Measurements from ENCODE around the gene SLC26A1. TPM values are rescaled to one million over a fixed set of nuclear protein-coding genes. Genes with fewer than 3 reads are reported as not detected.

Gene SLC26A1
- total RNA-seq, 1 experiment from 2014 or later, result 1.8 TPM

DNA sequence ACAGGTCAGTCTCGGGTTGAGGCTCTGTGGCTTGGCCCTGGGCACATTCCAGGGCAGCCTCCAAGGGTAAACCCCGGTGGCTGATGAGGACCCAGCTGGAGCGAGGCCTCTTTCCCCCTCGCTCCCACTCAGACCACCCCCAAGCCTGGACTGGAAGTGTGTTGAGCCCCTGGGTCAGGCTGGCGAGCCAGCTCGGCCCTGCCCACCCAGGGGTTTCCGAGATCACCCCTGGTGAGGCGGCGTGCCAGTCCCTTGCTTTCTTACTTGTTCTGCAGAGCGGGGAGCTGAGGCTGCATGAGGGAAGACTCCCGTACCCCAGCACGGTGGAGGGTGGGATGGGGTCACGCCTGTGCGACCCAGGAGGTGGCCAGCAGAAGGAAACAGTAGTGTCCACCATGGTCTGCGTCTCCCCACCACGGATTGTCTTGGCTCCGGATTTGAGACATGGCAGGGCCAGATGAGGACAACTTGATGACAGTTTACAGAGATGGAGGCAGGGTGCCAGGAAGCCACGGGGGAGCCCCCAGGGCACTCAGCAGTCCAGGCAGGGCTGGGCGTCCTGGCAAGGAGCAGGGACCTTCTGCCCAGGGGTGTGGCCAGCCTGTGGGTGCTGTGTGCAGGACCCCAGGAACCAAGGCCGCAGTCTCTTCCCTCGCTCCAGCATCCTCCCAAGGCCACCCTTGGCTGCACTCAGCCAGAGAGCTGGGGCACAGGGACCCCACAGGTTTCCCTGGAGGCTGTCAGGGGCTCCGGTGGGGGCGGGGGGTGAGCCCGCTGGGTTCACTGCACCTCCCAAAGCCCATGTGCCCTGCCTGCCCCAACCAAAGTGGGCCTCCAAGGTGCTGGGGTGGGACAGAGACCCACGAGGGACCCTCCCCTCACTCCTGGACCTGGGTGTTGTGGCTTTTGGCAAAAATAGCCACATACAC is 11.6 kb upstream of the SLC26A1 start:
- Histone ChIP-seq H3K36me3 (ENCODE audit: control insufficient read depth, insufficient read depth, low read length) (no peaks in the 10 kb centered on the region), H3K4me1 (ENCODE audit: control insufficient read depth, insufficient read depth, low read length) (no peaks in the 10 kb centered on the region; the same call in 1 of the 2 replicates), H3K27ac (ENCODE audit: low read length) (no peak overlapping the region), H3K9me3 (ENCODE audit: control insufficient read depth, insufficient read depth, low read depth, low read length) (no peaks in the 10 kb centered on the region), H3K27me3 (ENCODE audit: control insufficient read depth, insufficient read depth, low read length) (no peaks in the 10 kb centered on the region), H3K4me3 (ENCODE audit: low read depth in 2 of 2, low read length in 2 of 2) (no peak overlapping the region)
- in situ Hi-C loops (cut with HindIII; ENCODE audit: low pct_unique_long_range_greater_than_20kb, low sequenced_read_pairs), result no loop called here
- intact Hi-C loops (cut with micrococcal nuclease; ENCODE audit: unreplicated experiment), result no loop called here
- POLR2A ChIA-PET, result no interaction called here
- BruUV-seq (replicated peaks), result no TSS peak
- ATAC-seq (no peak), DNase-seq (ENCODE audit: low read depth, low spot score) (no peak)
- TF ChIP-seq, protein P1, sequence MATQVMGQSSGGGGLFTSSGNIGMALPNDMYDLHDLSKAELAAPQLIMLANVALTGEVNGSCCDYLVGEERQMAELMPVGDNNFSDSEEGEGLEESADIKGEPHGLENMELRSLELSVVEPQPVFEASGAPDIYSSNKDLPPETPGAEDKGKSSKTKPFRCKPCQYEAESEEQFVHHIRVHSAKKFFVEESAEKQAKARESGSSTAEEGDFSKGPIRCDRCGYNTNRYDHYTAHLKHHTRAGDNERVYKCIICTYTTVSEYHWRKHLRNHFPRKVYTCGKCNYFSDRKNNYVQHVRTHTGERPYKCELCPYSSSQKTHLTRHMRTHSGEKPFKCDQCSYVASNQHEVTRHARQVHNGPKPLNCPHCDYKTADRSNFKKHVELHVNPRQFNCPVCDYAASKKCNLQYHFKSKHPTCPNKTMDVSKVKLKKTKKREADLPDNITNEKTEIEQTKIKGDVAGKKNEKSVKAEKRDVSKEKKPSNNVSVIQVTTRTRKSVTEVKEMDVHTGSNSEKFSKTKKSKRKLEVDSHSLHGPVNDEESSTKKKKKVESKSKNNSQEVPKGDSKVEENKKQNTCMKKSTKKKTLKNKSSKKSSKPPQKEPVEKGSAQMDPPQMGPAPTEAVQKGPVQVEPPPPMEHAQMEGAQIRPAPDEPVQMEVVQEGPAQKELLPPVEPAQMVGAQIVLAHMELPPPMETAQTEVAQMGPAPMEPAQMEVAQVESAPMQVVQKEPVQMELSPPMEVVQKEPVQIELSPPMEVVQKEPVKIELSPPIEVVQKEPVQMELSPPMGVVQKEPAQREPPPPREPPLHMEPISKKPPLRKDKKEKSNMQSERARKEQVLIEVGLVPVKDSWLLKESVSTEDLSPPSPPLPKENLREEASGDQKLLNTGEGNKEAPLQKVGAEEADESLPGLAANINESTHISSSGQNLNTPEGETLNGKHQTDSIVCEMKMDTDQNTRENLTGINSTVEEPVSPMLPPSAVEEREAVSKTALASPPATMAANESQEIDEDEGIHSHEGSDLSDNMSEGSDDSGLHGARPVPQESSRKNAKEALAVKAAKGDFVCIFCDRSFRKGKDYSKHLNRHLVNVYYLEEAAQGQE (IDR thresholded peaks at IDR 0.05; ENCODE audit: insufficient read depth in 1 of 2, low read depth in 2 of 2, low read length in 1 of 2), result no peak
- TF ChIP-seq POLR2AphosphoS5 (IDR thresholded peaks at IDR 0.05; ENCODE audit: low read depth, low read length) (no peak), TCF7L2 (IDR thresholded peaks at IDR 0.05; ENCODE audit: low read depth, low read length) (no peak), SIN3A (IDR thresholded peaks at IDR 0.05; ENCODE audit: borderline replicate concordance, insufficient read depth, low read depth, low read length) (no peak)
- TF ChIP-seq, protein P2, sequence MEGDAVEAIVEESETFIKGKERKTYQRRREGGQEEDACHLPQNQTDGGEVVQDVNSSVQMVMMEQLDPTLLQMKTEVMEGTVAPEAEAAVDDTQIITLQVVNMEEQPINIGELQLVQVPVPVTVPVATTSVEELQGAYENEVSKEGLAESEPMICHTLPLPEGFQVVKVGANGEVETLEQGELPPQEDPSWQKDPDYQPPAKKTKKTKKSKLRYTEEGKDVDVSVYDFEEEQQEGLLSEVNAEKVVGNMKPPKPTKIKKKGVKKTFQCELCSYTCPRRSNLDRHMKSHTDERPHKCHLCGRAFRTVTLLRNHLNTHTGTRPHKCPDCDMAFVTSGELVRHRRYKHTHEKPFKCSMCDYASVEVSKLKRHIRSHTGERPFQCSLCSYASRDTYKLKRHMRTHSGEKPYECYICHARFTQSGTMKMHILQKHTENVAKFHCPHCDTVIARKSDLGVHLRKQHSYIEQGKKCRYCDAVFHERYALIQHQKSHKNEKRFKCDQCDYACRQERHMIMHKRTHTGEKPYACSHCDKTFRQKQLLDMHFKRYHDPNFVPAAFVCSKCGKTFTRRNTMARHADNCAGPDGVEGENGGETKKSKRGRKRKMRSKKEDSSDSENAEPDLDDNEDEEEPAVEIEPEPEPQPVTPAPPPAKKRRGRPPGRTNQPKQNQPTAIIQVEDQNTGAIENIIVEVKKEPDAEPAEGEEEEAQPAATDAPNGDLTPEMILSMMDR (IDR thresholded peaks at IDR 0.05), result no peak
- CTCF ChIA-PET, result no interaction called here

DNA sequence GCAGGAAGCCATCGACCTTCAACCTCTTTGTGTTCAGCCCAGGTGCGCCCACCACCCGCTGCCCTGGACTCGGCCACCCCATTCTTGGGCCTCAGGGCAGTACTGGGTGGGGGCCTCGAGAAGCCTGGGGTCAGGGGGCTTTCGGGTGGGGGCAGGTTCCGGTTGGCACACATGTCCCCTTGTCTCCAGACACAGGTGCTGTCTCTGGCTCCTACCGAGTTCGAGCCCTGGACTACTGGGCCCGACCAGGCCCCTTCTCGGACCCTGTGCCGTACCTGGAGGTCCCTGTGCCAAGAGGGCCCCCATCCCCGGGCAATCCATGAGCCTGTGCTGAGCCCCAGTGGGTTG is 10.8 kb upstream of the SLC26A1 start:
- BruUV-seq (replicated peaks), result no TSS peak
- TF ChIP-seq POLR2AphosphoS5 (IDR thresholded peaks at IDR 0.05; ENCODE audit: low read depth, low read length) (no peak), SIN3A (IDR thresholded peaks at IDR 0.05; ENCODE audit: borderline replicate concordance, insufficient read depth, low read depth, low read length) (no peak), TCF7L2 (IDR thresholded peaks at IDR 0.05; ENCODE audit: low read depth, low read length) (no peak)
- TF ChIP-seq, protein P2 (IDR thresholded peaks at IDR 0.05), result no peak
- TF ChIP-seq, protein P1 (IDR thresholded peaks at IDR 0.05; ENCODE audit: insufficient read depth in 1 of 2, low read depth in 2 of 2, low read length in 1 of 2), result no peak
- CTCF ChIA-PET, result no interaction called here
- Histone ChIP-seq H3K27me3 (ENCODE audit: control insufficient read depth, insufficient read depth, low read length) (no peaks in the 10 kb centered on the region), H3K36me3 (ENCODE audit: control insufficient read depth, insufficient read depth, low read length) (no peaks in the 10 kb centered on the region), H3K4me3 (ENCODE audit: low read depth in 2 of 2, low read length in 2 of 2) (no peak overlapping the region), H3K27ac (ENCODE audit: low read length) (no peak overlapping the region), H3K4me1 (ENCODE audit: control insufficient read depth, insufficient read depth, low read length) (no peaks in the 10 kb centered on the region; the same call in 1 of the 2 replicates), H3K9me3 (ENCODE audit: control insufficient read depth, insufficient read depth, low read depth, low read length) (no peaks in the 10 kb centered on the region)
- DNase-seq (ENCODE audit: low read depth, low spot score), result no peak
- POLR2A ChIA-PET, result no interaction called here
- intact Hi-C loops (cut with micrococcal nuclease; ENCODE audit: unreplicated experiment), result no loop called here
- in situ Hi-C loops (cut with HindIII; ENCODE audit: low pct_unique_long_range_greater_than_20kb, low sequenced_read_pairs), result no loop called here
- no peak for ATAC-seq

All from Panc1 (cell line).